Measurements from ENCODE around the gene TMEM256.

GRCh38 chr17:7388856-7389255 is 15.0 kb downstream of the TMEM256 start:
- TF ChIP-seq EZH2 (IDR thresholded peaks at IDR 0.05) (no peak), POLR2AphosphoS5 (IDR thresholded peaks at IDR 0.05; ENCODE audit: borderline replicate concordance, low read depth, low read length) (no peak)
